Natural killer cell (primary cell): ENCODE results near the gene AMPD3. TPM values are rescaled to one million over a fixed set of nuclear protein-coding genes. Genes with fewer than 3 reads are reported as not detected.

Experiments used
- ATAC-seq, 3 donors: fragments of 150-1000 bp in 2 of 3; fragments of 200-7000 bp in 1 of 3; cut with Tn5 transposase; 1 replicate in 1 of 3; 2 replicates in 2 of 3; pipeline ENCODE4 v1.10.0; 2021; ENCODE audit warnings: mild to moderate bottlenecking in 2 of 3, moderate library complexity in 2 of 3
- DNase-seq, 2 donors: peaks; one replicate each; pipeline versions ENCODE4 v3.0.0 to v3.0.0-alpha.2; 2013 to 2021; ENCODE audit warnings: mixed read lengths in 1 of 2
- H3K27ac ChIP-seq: one replicate; pipeline ENCODE4 v1.5.1; 2013; ENCODE audit warnings: mild to moderate bottlenecking, low read length
- H3K27me3 ChIP-seq: one replicate; pipeline ENCODE4 v1.6.1; 2013; ENCODE audit warnings: low read length; ENCODE audit not compliant: control insufficient read depth, insufficient read depth
- H3K36me3 ChIP-seq: one replicate; pipeline ENCODE4 v1.6.1; 2013; ENCODE audit warnings: low read length; ENCODE audit not compliant: control insufficient read depth, insufficient read depth
- H3K4me1 ChIP-seq: one replicate; pipeline ENCODE4 v1.6.1; 2013; ENCODE audit warnings: low read length; ENCODE audit not compliant: control insufficient read depth, insufficient read depth
- H3K4me3 ChIP-seq: one replicate; pipeline ENCODE4 v1.5.1; 2013; ENCODE audit warnings: low read length
- H3K9me3 ChIP-seq: one replicate; pipeline ENCODE4 v1.6.1; 2013; ENCODE audit warnings: low read length; ENCODE audit not compliant: control insufficient read depth, insufficient read depth
- H3K27ac Mint-ChIP-seq, 2 donors: one replicate each; pipeline ENCODE4 v1.8.0; 2022; ENCODE audit warnings: mild to moderate bottlenecking in 2 of 2, mixed read lengths in 2 of 2, moderate library complexity in 1 of 2
- H3K27me3 Mint-ChIP-seq, 2 donors: one replicate each; pipeline ENCODE4 v1.8.0; 2022; ENCODE audit warnings: low read depth in 2 of 2, mixed read lengths in 2 of 2
- H3K36me3 Mint-ChIP-seq: one replicate; pipeline ENCODE4 v1.8.0; 2022; ENCODE audit warnings: mixed read lengths
- H3K4me1 Mint-ChIP-seq, 2 donors: one replicate each; pipeline ENCODE4 v1.8.0; 2022; ENCODE audit warnings: mixed read lengths in 2 of 2
- H3K4me3 Mint-ChIP-seq: one replicate; pipeline ENCODE4 v1.8.0; 2022; ENCODE audit warnings: mild to moderate bottlenecking, moderate library complexity, mixed read lengths
- H3K9me3 Mint-ChIP-seq, 2 donors: one replicate each; pipeline ENCODE4 v1.8.0; 2022; ENCODE audit warnings: mixed read lengths in 2 of 2
- CTCF ChIP-seq: fragments of 200-600 bp; IDR thresholded peaks from one replicate; pipeline ENCODE4 v1.8.0; 2022; ENCODE audit warnings: antibody characterized with exemption
- WGBS: methylation state at CpG from one replicate; pipeline ENCODE4 v1.1.7; 2013; ENCODE audit warnings: missing lambda C conversion rate; ENCODE audit not compliant: insufficient coverage; 5-methylcytosine and 5-hydroxymethylcytosine counted together
- intact Hi-C: fragments of 100-400 bp; cut with micrococcal nuclease; formaldehyde crosslinking; loops from one replicate; pipeline ENCODE4 v1.14.2; 2022
- total RNA-seq, 4 donors: library from RNA; stranded (reverse); fragments of 120-200 nt in 1 of 4; gene quantifications; one replicate each; pipeline versions ENCODE4 v1.2.3 to v1.2.4, GENCODE V29; 2013 to 2022

The AMPD3 gene
- total RNA-seq, 3 donors from 2014 or later (not counting 1 experiment from before 2014, with no cell fraction given): 5.5 to 9.2 (median 6.8) TPM

- ATAC-seq (no peak), DNase-seq (no peak)
- Histone ChIP-seq H3K4me1 (peaks cover 9% of the 10 kb centered on the region), H3K36me3 (peaks cover 40% of the 10 kb centered on the region), H3K9me3 (no peaks in the 10 kb centered on the region), H3K27ac (no peak overlapping the region), H3K27me3 (no peaks in the 10 kb centered on the region), H3K4me3 (no peak overlapping the region)
- H3K9me3 Mint-ChIP-seq: no peaks in the 10 kb centered on the region
- no peaks in the 10 kb centered on the region for H3K4me1 Mint-ChIP-seq
- H3K27ac Mint-ChIP-seq: no peak overlapping the region
- 94% methylated on average over 20 of the region's 20 CpGs for WGBS
- intact Hi-C loops: no loop called here
- H3K4me3 Mint-ChIP-seq: no peak overlapping the region
- no peak for TF ChIP-seq CTCF
- no peaks in the 10 kb centered on the region for H3K36me3 Mint-ChIP-seq
- H3K27me3 Mint-ChIP-seq: no peaks in the 10 kb centered on the region
Measured at GRCh38 chr11:10500757-10501684, 46.0 kb downstream of the AMPD3 start.

- no peak for DNase-seq
- H3K27ac Mint-ChIP-seq: no peak overlapping the region
Measured at GRCh38 chr11:10502065-10502680, 47.1 kb downstream of the AMPD3 start.

GRCh38 chr11:10502770-10503169 is 47.7 kb downstream of the AMPD3 start:
- H3K4me1 ChIP-seq: peaks cover 9% of the 10 kb centered on the region
- WGBS: 88% methylated on average over 3 of the region's 3 CpGs
- H3K27ac ChIP-seq: no peak overlapping the region
- no peaks in the 10 kb centered on the region for H3K27me3 ChIP-seq
- no peaks in the 10 kb centered on the region for H3K4me1 Mint-ChIP-seq
- no peak overlapping the region for H3K4me3 Mint-ChIP-seq
- no peak overlapping the region for H3K27ac Mint-ChIP-seq
- no peaks in the 10 kb centered on the region for H3K36me3 Mint-ChIP-seq
- peaks cover 43% of the 10 kb centered on the region for H3K36me3 ChIP-seq
- no peak overlapping the region for H3K4me3 ChIP-seq
- intact Hi-C loops: no loop called here
- H3K9me3 Mint-ChIP-seq: no peaks in the 10 kb centered on the region
- no peak for TF ChIP-seq CTCF
- DNase-seq (no peak), ATAC-seq (peak in 1 of 3 donors; percentile 57)
- H3K27me3 Mint-ChIP-seq: no peaks in the 10 kb centered on the region
- no peaks in the 10 kb centered on the region for H3K9me3 ChIP-seq

More at GRCh38 chr11:10502065-10502680, 47.1 kb downstream of the AMPD3 start:
- TF ChIP-seq CTCF: no peak
- H3K4me3 Mint-ChIP-seq: no peak overlapping the region
- Histone ChIP-seq H3K4me3 (no peak overlapping the region), H3K4me1 (peaks cover 9% of the 10 kb centered on the region), H3K27ac (no peak overlapping the region), H3K27me3 (no peaks in the 10 kb centered on the region), H3K36me3 (peaks cover 46% of the 10 kb centered on the region), H3K9me3 (no peaks in the 10 kb centered on the region)
- no peaks in the 10 kb centered on the region for H3K4me1 Mint-ChIP-seq
- no peak for ATAC-seq
- H3K36me3 Mint-ChIP-seq: no peaks in the 10 kb centered on the region
- no peaks in the 10 kb centered on the region for H3K27me3 Mint-ChIP-seq
- H3K9me3 Mint-ChIP-seq: no peaks in the 10 kb centered on the region
- intact Hi-C loops: no loop called here
- WGBS: 96% methylated on average over 6 of the region's 6 CpGs
